HepG2 (cell line): ENCODE measurements around the gene C2. TPM values are rescaled to one million over a fixed set of nuclear protein-coding genes. Genes with fewer than 3 reads are reported as not detected.

Source experiments
- JUN ChIP-seq: sonication (generic); formaldehyde crosslinking; IDR thresholded peaks from 2 replicates; pipeline ENCODE4 v1.4.0; 2020; ENCODE audit warnings: mild to moderate bottlenecking, missing genetic modification reagents
- MED13 ChIP-seq: sonication (generic); formaldehyde crosslinking; IDR thresholded peaks from 2 replicates; pipeline ENCODE4 v1.5.0; 2020; ENCODE audit warnings: missing genetic modification reagents
- MXD4 ChIP-seq: IDR thresholded peaks from 2 replicates; pipeline ENCODE4 v1.6.1; 2016; ENCODE audit warnings: mild to moderate bottlenecking, missing biosample characterization, missing genetic modification reagents
- NFIC ChIP-seq: IDR thresholded peaks from 2 replicates; pipeline ENCODE4 v1.6.1; 2012; ENCODE audit warnings: mild to moderate bottlenecking, low read length, inconsistent platforms
- PAF1 ChIP-seq: IDR thresholded peaks from 2 replicates; pipeline ENCODE4 v1.6.1; 2016; ENCODE audit warnings: missing genetic modification reagents, missing compliant biosample characterization
- SAFB2 ChIP-seq: sonication (generic); formaldehyde crosslinking; IDR thresholded peaks from 2 replicates; pipeline ENCODE4 v1.5.1; 2020; ENCODE audit warnings: missing genetic modification reagents, low read depth, mild to moderate bottlenecking, borderline replicate concordance
- SATB2 ChIP-seq: sonication (generic); formaldehyde crosslinking; IDR thresholded peaks from 2 replicates; pipeline ENCODE4 v1.5.0; 2020; ENCODE audit warnings: missing genetic modification reagents
- SMYD3 ChIP-seq: sonication (generic); formaldehyde crosslinking; IDR thresholded peaks from 2 replicates; pipeline ENCODE4 v1.8.1; 2023; ENCODE audit warnings: mild to moderate bottlenecking, missing genetic modification reagents
- TCF7 ChIP-seq: sonication (generic); IDR thresholded peaks from 2 replicates; pipeline ENCODE4 v1.6.1; 2016; ENCODE audit warnings: antibody characterized with exemption, low read depth
- ZBTB21 ChIP-seq: sonication (generic); formaldehyde crosslinking; IDR thresholded peaks from 2 replicates; pipeline ENCODE4 v1.4.0; 2020; ENCODE audit warnings: missing genetic modification reagents
- ZC3H4 ChIP-seq: sonication (generic); formaldehyde crosslinking; IDR thresholded peaks from 2 replicates; pipeline ENCODE4 v1.4.0; 2020; ENCODE audit warnings: missing genetic modification reagents, borderline replicate concordance
- ZFY ChIP-seq: sonication (generic); formaldehyde crosslinking; IDR thresholded peaks from 2 replicates; pipeline ENCODE4 v1.4.0; 2020; ENCODE audit warnings: missing genetic modification reagents
- ZNF430 ChIP-seq: sonication (generic); formaldehyde crosslinking; IDR thresholded peaks from 2 replicates; pipeline ENCODE4 v1.9.0; 2021; ENCODE audit warnings: mild to moderate bottlenecking, missing genetic modification reagents
- ZNF569 ChIP-seq: sonication (generic); formaldehyde crosslinking; IDR thresholded peaks from 2 replicates; pipeline ENCODE4 v1.5.0; 2020; ENCODE audit warnings: mild to moderate bottlenecking, missing genetic modification reagents, moderate library complexity, borderline replicate concordance
- ZNF768 ChIP-seq: sonication (generic); formaldehyde crosslinking; IDR thresholded peaks from 2 replicates; pipeline ENCODE4 v1.4.0; 2020; ENCODE audit warnings: missing genetic modification reagents
- ZNF777 ChIP-seq: sonication (generic); formaldehyde crosslinking; IDR thresholded peaks from 2 replicates; pipeline ENCODE4 v1.4.0; 2020; ENCODE audit warnings: missing genetic modification reagents
- ZNF816 ChIP-seq: sonication (generic); formaldehyde crosslinking; IDR thresholded peaks from 2 replicates; pipeline ENCODE4 v1.8.0; 2022; ENCODE audit warnings: missing genetic modification reagents, mild to moderate bottlenecking, borderline replicate concordance
- polyA plus RNA-seq, 8 experiments: library from polyadenylated mRNA; depleted of rRNA in 3 of 8; stranded (reverse) in 7 of 8; unstranded in 1 of 8; fragments of >200 nt; fragmentation: Illumina TruSeq in 4 of 8; extraction: Trizol in 4 of 8; gene quantifications; 2 replicates each; pipeline versions ENCODE4 v1.2.1 to v1.2.3, GENCODE V29; 2011 to 2016; ENCODE audit warnings: low read depth in 4 of 8, missing spikeins in 1 of 8, mixed read lengths in 1 of 8; ENCODE audit not compliant: insufficient read depth in 1 of 8
- total RNA-seq, 5 experiments: library from RNA; depleted of rRNA; stranded (reverse); fragments of >200 nt; fragmentation: Illumina TruSeq; extraction: Trizol; gene quantifications; 2 replicates each; pipeline ENCODE4 v1.2.3, GENCODE V29; 2016; ENCODE audit warnings: low read depth in 1 of 5
- TF ChIP-seq, protein P1 (sequence below): sonication (generic); formaldehyde crosslinking; IDR thresholded peaks from 2 replicates; pipeline ENCODE4 v1.5.0; 2020; ENCODE audit warnings: missing genetic modification reagents, mild to moderate bottlenecking, borderline replicate concordance
- TF ChIP-seq, protein P2 (sequence below): sonication (generic); formaldehyde crosslinking; IDR thresholded peaks from 2 replicates; pipeline ENCODE4 v1.8.1; 2022; ENCODE audit warnings: mild to moderate bottlenecking, missing genetic modification reagents
- TF ChIP-seq, protein P3 (sequence below): sonication (generic); formaldehyde crosslinking; conservative IDR thresholded peaks from 2 replicates; pipeline ENCODE4 v1.4.0; 2020; ENCODE audit warnings: missing genetic modification reagents
- TF ChIP-seq, protein P4 (sequence below): sonication (generic); formaldehyde crosslinking; IDR thresholded peaks from 2 replicates; pipeline ENCODE4 v1.4.0; 2020; ENCODE audit warnings: missing genetic modification reagents, borderline replicate concordance
- TF ChIP-seq, protein P5 (sequence below): sonication (generic); formaldehyde crosslinking; IDR thresholded peaks from 2 replicates; pipeline ENCODE4 v1.9.0; 2021; ENCODE audit warnings: missing genetic modification reagents, mild to moderate bottlenecking, borderline replicate concordance
- TF ChIP-seq, protein P6 (sequence below): sonication (generic); formaldehyde crosslinking; IDR thresholded peaks from 2 replicates; pipeline ENCODE4 v1.8.0; 2022; ENCODE audit warnings: missing genetic modification reagents, mild to moderate bottlenecking, moderate library complexity, borderline replicate concordance

Gene C2
- total and polyA plus RNA-seq, 2 of the 13 experiments (the other 11 are each of a cell fraction or from before 2014, with no cell fraction given), result 165 to 307 TPM

DNA sequence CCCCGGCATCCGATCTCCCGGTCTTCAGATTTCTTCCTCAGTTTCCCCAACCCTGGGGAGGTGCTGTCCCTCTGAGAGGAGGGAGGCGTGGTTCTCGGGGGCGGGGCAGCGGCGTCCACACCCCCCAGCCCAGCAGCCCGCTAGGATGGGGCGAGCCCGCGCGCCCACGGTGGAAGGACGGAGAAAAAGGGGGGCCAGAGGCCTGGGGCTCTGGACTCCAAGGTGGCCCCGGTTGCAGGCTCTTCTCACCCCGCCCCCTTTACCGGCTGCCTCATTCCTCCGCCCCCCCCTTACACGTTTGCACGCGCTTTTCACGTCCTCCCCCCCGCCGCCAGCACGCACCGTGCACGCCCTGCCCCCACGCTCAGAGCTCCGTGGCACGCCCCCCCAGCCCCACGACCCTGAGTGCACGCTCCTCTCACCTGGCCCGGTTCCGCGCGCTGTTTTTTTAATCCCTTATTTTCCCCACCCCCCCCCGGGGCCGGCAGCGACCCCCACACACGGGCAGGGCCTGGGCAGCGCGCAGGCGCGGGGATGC, 26.0 kb upstream of the C2 start (continued):
- TF ChIP-seq SAFB2 (CRISPR knock-in tag) (no peak), ZBTB21 (CRISPR knock-in tag) (no peak), ZNF816 (no peak), SMYD3 (CRISPR knock-in tag) (no peak), ZFY (CRISPR knock-in tag) (no peak), ZNF768 (CRISPR knock-in tag) (peak; percentile 21; the same call in 1 of the 2 replicates), MED13 (0 out of 2 replicates have a peak, but pooled peaks have one; percentile 36), ZNF430 (no peak; the same call in 1 of the 2 replicates), NFIC (no peak), ZC3H4 (CRISPR knock-in tag) (no peak; the same call in 1 of the 2 replicates), JUN (CRISPR knock-in tag) (no peak), SATB2 (CRISPR knock-in tag) (no peak), ZNF569 (CRISPR knock-in tag) (no peak), TCF7 (no peak), MXD4 (CRISPR knock-in tag) (no peak), PAF1 (CRISPR knock-in tag) (no peak), ZNF777 (CRISPR knock-in tag) (no peak)
- TF ChIP-seq, protein P1, sequence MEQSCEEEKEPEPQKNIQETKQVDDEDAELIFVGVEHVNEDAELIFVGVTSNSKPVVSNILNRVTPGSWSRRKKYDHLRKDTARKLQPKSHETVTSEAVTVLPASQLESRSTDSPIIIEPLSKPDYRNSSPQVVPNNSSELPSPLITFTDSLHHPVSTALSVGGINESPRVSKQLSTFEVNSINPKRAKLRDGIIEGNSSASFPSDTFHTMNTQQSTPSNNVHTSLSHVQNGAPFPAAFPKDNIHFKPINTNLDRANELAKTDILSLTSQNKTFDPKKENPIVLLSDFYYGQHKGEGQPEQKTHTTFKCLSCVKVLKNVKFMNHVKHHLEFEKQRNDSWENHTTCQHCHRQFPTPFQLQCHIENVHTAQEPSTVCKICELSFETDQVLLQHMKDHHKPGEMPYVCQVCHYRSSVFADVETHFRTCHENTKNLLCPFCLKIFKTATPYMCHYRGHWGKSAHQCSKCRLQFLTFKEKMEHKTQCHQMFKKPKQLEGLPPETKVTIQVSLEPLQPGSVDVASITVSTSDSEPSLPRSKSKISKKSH, result no peak
- TF ChIP-seq, protein P2, sequence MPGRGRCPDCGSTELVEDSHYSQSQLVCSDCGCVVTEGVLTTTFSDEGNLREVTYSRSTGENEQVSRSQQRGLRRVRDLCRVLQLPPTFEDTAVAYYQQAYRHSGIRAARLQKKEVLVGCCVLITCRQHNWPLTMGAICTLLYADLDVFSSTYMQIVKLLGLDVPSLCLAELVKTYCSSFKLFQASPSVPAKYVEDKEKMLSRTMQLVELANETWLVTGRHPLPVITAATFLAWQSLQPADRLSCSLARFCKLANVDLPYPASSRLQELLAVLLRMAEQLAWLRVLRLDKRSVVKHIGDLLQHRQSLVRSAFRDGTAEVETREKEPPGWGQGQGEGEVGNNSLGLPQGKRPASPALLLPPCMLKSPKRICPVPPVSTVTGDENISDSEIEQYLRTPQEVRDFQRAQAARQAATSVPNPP (CRISPR knock-in tag), result no peak
- TF ChIP-seq, protein P3, sequence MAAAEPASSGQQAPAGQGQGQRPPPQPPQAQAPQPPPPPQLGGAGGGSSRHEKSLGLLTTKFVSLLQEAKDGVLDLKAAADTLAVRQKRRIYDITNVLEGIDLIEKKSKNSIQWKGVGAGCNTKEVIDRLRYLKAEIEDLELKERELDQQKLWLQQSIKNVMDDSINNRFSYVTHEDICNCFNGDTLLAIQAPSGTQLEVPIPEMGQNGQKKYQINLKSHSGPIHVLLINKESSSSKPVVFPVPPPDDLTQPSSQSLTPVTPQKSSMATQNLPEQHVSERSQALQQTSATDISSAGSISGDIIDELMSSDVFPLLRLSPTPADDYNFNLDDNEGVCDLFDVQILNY (CRISPR knock-in tag), result 0 out of 2 replicates have a peak, but pooled peaks have one; percentile 9
- TF ChIP-seq, protein P4, sequence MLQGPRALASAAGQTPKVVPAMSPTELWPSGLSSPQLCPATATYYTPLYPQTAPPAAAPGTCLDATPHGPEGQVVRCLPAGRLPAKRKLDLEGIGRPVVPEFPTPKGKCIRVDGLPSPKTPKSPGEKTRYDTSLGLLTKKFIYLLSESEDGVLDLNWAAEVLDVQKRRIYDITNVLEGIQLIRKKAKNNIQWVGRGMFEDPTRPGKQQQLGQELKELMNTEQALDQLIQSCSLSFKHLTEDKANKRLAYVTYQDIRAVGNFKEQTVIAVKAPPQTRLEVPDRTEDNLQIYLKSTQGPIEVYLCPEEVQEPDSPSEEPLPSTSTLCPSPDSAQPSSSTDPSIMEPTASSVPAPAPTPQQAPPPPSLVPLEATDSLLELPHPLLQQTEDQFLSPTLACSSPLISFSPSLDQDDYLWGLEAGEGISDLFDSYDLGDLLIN, result no peak
- TF ChIP-seq, protein P5, sequence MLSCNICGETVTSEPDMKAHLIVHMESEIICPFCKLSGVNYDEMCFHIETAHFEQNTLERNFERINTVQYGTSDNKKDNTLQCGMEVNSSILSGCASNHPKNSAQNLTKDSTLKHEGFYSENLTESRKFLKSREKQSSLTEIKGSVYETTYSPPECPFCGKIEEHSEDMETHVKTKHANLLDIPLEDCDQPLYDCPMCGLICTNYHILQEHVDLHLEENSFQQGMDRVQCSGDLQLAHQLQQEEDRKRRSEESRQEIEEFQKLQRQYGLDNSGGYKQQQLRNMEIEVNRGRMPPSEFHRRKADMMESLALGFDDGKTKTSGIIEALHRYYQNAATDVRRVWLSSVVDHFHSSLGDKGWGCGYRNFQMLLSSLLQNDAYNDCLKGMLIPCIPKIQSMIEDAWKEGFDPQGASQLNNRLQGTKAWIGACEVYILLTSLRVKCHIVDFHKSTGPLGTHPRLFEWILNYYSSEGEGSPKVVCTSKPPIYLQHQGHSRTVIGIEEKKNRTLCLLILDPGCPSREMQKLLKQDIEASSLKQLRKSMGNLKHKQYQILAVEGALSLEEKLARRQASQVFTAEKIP (CRISPR knock-in tag), result no peak
- TF ChIP-seq, protein P6, sequence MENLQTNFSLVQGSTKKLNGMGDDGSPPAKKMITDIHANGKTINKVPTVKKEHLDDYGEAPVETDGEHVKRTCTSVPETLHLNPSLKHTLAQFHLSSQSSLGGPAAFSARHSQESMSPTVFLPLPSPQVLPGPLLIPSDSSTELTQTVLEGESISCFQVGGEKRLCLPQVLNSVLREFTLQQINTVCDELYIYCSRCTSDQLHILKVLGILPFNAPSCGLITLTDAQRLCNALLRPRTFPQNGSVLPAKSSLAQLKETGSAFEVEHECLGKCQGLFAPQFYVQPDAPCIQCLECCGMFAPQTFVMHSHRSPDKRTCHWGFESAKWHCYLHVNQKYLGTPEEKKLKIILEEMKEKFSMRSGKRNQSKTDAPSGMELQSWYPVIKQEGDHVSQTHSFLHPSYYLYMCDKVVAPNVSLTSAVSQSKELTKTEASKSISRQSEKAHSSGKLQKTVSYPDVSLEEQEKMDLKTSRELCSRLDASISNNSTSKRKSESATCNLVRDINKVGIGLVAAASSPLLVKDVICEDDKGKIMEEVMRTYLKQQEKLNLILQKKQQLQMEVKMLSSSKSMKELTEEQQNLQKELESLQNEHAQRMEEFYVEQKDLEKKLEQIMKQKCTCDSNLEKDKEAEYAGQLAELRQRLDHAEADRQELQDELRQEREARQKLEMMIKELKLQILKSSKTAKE (CRISPR knock-in tag), result no peak
